KG1 (cell line): ENCODE results near the gene TMEM219.
A peak's percentile ranks its signal among the peaks of the same experiment; 100 is the strongest.
"Not testable (repeated sequence)": the region's sequence is repeated elsewhere in the genome, so short reads cannot be mapped to it uniquely, and the experiment has no call there.

ENCODE experiments used
- DNase-seq: peaks from one replicate; lab custom pipeline; 2025; lab: John Stamatoyannopoulos, UW

TMEM219 gene

DNA sequence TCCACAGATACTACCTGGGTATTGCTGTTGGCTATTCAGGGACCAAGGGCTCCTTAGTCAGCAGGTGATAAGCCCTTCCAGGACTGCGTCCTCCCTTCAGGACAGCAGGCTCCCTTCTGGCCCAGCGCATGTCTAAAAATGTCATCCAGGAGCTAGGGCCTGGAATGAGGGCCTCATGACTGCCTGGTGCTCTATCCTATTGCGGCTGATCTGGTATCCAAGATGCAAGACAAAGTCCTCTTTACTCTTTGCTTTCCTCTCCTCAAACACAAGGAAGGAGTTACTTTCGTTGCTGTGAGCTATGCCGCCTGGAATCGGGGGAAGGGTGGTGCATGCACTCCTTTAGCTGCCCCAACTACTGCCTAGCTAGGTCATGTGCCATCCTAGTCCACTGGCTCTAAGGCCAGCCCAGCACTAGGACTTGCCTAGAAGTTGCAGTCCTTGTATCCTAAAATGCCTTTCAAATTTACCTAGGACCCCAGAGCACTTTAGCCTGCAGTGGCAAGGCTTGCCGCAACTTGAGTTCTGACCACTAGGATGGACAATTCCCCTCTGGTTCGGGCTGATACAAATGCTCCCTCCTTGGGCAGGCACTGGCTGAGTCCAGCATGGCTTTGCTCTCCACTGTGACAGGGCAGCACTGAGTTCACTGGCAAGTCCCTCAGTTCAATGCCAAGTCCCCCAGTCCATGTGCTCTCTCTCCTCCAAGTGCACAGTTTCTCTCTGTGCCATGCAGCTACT, 10.1 kb upstream of the TMEM219 start:
- DNase-seq: no peak

DNA sequence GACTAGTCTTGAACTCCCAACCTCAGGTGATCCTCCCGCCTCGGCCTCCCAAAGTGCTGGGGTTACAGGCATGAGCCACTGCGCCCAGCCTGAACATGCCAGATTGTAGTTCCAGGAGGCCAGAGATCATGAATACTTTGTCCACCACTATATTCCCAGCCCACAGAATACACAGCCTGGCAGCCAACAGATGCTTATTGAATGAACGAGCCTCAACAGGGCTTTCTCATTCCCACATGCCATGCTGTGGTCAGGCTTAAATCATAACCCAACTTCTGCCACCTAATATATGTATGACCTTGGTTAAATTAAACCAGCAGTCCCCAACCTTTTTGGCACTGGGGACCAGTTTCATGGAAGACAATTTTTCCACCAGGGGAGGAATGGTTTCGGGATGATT, 3.1 kb upstream of the TMEM219 start:
- DNase-seq: no peak

DNA sequence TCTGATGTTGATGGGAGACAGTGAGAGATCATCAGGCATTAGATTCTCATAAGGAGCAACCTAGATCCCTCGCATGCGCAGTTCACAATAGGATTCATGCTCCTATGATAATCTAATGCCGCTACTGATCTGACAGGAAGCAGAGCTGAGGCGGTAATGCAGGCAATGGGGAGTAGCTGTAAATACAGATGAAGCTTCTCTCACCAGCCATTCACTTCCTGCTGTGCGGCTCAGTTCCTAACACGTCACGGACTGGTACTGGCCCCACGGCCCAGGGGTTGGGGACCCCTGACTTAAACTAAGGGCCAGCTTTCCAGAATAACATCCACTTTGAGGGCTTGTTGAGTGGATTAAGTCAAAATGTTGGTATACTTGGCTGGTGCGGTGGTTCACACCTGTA, 2.6 kb upstream of the TMEM219 start:
- DNase-seq: no peak

GRCh38 chr16:29959821-29960220, 2.1 kb upstream of the TMEM219 start:
- not testable (repeated sequence) for DNase-seq

DNA sequence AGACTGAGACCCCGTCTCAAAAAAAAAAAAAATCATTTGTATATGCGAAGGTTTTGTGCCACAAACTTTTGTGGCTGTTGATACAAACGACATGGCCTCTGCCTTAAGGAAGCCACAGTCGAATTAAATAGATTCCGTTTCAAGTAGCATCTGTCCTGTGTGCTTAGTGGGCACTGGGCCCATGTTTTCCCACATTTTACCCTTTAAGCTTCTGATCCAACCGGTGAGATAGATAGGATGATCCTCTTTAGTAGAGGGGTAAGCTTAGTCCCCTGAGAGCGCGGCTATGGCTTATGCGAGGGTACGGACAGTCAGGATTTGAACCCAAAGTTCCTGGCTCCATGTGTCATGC, 776 bp upstream of the TMEM219 start:
- DNase-seq: no peak

GRCh38 chr16:29962344-29962994, 590 bp downstream of the TMEM219 start:
- no peak for DNase-seq

DNA sequence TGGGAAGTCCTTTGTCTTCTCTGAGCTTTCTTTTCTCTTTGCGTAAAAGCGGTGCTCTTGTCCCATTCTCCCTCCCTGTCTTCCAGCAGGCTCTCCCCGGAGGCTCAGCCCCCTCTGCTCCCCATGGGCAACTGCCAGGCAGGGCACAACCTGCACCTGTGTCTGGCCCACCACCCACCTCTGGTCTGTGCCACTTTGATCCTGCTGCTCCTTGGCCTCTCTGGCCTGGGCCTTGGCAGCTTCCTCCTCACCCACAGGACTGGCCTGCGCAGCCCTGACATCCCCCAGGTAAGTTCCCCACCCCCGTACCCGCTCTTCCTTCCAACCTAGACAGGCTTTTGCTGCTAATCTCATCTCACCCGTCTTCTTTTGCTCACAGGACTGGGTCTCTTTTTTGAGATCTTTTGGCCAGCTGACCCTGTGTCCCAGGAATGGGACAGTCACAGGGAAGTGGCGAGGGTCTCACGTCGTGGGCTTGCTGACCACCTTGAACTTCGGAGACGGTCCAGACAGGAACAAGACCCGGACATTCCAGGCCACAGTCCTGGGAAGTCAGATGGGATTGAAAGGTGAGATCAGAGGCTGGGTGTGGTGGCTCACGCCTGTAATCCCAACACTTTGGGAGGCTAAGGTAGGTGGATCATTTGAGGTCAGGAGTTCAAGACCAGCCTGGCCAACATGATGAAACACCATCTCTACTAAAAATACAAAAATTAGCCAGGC, 1.3 kb downstream of the TMEM219 start:
- DNase-seq: no peak

DNA sequence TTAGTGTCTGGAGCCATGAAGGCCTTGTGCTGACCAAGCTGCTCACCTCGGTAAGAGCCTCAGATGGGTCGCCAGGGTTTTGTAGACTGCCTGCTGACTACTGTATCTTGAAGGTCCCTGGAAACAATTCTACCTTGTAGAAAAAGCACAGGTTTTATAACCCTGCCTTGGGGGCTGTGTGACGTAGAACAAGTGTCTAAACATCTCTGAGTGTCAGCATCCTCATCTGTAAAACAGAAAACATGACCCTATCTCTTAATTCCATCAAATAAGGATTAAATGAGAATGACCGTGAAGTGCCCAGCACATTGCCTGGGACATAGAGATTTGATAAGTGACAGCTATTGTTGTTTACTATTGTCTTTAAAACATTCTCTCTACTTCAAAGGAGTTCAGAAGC, 6.3 kb downstream of the TMEM219 start:
- no peak for DNase-seq

- no peak for DNase-seq
These were observed 9.4 kb downstream of the TMEM219 start for GRCh38 chr16:29971304-29971703.

- DNase-seq: no peak
These were observed 10.6 kb downstream of the TMEM219 start for GRCh38 chr16:29972500-29972899.

DNA sequence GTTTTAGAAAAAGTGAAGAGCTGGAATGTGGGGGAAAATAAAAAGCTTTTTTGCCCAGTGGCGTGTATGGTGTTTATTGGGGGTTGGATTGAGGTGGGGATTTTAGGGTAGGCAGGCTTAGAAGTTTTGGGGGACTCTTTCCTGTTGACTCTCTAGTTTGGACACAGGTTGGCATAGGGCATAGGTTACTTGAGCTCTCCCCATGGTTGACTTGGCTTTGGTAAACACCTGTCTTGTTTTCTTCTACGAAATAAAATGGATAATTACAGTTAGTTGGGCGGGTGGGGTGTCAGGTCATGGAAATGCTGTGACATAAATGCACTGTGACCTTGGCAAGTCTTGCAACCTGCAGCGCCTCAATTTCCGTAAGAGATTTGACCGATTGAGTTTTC, 11.1 kb downstream of the TMEM219 start:
- DNase-seq: no peak

- peak; percentile 92 for DNase-seq
These were observed 11.7 kb downstream of the TMEM219 start, which contains the start of gene TAOK2 for GRCh38 chr16:29973384-29974246. Gene TAOK2 (plus strand): TSS chr16:29973868. CDS start chr16:29977773, 3,905 bp downstream.

- DNase-seq: no peak
These were observed 12.6 kb downstream of the TMEM219 start for GRCh38 chr16:29974291-29975133.

DNA sequence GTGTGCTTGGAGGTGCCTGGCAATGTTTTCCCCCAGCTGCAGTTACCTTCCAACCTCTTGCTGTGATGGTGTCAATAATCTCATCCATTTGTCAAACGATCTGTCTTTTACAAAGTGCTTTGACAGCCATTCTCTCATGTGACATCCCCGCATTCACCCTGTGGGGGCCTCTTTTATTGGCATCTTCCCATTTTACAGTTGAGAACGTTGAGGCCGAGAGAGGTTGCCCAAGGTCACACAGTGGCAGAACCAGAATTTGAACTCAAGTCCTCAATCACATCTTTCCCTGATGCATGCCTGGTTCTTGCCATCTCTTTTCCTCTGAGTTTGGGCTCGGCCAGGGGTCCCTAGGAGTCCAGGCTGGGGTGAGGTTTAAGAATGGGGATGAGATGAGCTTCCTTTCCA, 13.3 kb downstream of the TMEM219 start:
- no peak for DNase-seq

- DNase-seq: no peak
These were observed 14.1 kb downstream of the TMEM219 start for GRCh38 chr16:29975811-29976511.

- DNase-seq: no peak
These were observed 15.4 kb downstream of the TMEM219 start for GRCh38 chr16:29977063-29977825.

GRCh38 chr16:29978081-29978480, 16.2 kb downstream of the TMEM219 start:
- DNase-seq: no peak

DNA sequence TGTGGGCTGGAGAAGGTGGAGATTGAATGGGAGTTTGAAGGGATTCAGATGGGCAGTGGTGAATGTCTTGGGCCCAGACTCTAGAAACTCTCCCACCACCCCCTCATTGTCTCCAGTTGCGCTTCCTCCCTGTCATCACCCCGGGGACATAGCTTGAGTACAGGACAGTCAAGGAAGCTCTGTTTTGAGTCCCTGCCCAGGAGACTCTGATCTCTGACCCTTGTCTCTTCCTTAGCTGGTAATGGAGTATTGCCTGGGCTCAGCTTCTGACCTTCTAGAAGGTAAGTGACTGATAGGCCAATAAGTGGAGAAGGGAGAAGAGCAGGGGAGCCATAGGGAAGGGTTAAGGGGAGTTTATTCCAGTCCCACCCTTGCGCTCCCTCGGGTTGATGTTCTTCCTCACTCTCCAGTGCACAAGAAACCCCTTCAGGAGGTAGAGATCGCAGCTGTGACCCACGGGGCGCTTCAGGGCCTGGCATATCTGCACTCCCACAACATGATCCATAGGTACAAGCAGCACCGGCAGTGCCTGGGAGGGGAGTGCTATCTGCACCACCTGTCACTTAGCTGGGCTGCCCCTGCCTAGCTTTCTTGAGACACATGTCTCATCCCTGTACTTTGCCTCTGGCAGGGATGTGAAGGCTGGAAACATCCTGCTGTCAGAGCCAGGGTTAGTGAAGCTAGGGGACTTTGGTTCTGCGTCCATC, 16.8 kb downstream of the TMEM219 start:
- no peak for DNase-seq
